C4-2B (cell line): ENCODE data around the gene TMEM165.

ENCODE experiments used
- CTCF ChIP-seq: fragments of 450-650 bp; conservative IDR thresholded peaks from 2 replicates; pipeline ENCODE4 v1.5.1; 2017; ENCODE audit warnings: mild to moderate bottlenecking
- ZFX ChIP-seq: fragments of 450-650 bp; IDR thresholded peaks from 2 replicates; pipeline ENCODE4 v1.6.1; 2017

GRCh38 chr4:55409468-55410171 is 13.9 kb downstream of the TMEM165 start:
- TF ChIP-seq CTCF (no peak), ZFX (no peak)
